Activated CD8-positive, alpha-beta memory T cell treated with anti-CD3 and anti-CD28 coated beads, Interleukin-2, amount 10 ng/mL, durations not matched to agents 7 days and 5 days (primary cell): Measurements from ENCODE around the gene QSER1. TPM values are rescaled to one million over a fixed set of nuclear protein-coding genes. Genes with fewer than 3 reads are reported as not detected.
"Not testable (repeated sequence)": the region's sequence is repeated elsewhere in the genome, so short reads cannot be mapped to it uniquely, and the experiment has no call there.

Experiments
- ATAC-seq: fragments of 150-1000 bp; cut with Tn5 transposase; one replicate; pipeline ENCODE4 v1.10.0; 2021; ENCODE audit warnings: moderate library complexity
- CTCF ChIA-PET: fragments of 350-600 bp; sonication (Branson Sonifier 250); formaldehyde crosslinking; loops from one replicate; lab custom pipeline; 2021; ENCODE audit warnings: antibody characterized with exemption; lab: Charles Lee
- DNase-seq: peaks from one replicate; pipeline ENCODE4 v3.0.0-alpha.2; 2020
- H3K27ac Mint-ChIP-seq: one replicate; pipeline ENCODE4 v1.8.0; 2021; ENCODE audit warnings: mild to moderate bottlenecking, mixed read lengths
- H3K27me3 Mint-ChIP-seq: one replicate; pipeline ENCODE4 v1.8.0; 2021; ENCODE audit warnings: mixed read lengths
- H3K36me3 Mint-ChIP-seq: one replicate; pipeline ENCODE4 v1.8.0; 2021; ENCODE audit warnings: mild to moderate bottlenecking, mixed read lengths
- H3K4me1 Mint-ChIP-seq: one replicate; pipeline ENCODE4 v1.8.0; 2021; ENCODE audit warnings: mixed read lengths
- H3K4me3 Mint-ChIP-seq: one replicate; pipeline ENCODE4 v1.8.0; 2021; ENCODE audit warnings: mild to moderate bottlenecking, moderate library complexity, mixed read lengths
- H3K9me3 Mint-ChIP-seq: one replicate; pipeline ENCODE4 v1.8.0; 2022; ENCODE audit warnings: low read depth, mixed read lengths
- total RNA-seq, 2 experiments: library from RNA; stranded (reverse); gene quantifications; one replicate each; pipeline ENCODE4 v1.2.3, GENCODE V29; 2021

QSER1 gene
- total RNA-seq, 2 experiments from 2014 or later, result 8.0 to 11.6 TPM

DNA sequence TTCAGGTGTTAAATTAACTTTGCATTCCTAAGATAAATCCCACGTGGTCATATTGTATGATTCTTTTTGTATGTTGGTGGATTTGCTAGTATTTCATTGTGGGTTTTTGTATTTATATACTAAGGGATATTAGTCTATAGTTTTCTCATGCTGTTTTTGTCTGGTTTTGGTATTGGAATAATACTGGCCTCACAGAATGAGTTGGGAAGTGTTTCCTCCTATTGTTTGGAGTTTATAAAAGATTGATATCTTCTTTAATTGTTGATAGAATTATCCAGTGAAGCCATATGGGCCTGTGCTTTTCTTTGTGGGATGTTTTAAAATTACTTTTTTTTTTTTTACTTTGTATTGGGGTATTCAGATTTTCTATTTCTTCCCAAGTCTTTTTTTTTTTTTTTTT, 59.8 kb downstream of the QSER1 start:
- Mint-ChIP-seq H3K4me1 (peaks cover 2% of the 10 kb centered on the region), H3K36me3 (peaks cover 12% of the 10 kb centered on the region), H3K27me3 (no peaks in the 10 kb centered on the region), H3K9me3 (peaks cover 6% of the 10 kb centered on the region), H3K4me3 (no peak overlapping the region), H3K27ac (no peak overlapping the region)
- no peak for DNase-seq
- no peak for ATAC-seq
- CTCF ChIA-PET, result no interaction called here

DNA sequence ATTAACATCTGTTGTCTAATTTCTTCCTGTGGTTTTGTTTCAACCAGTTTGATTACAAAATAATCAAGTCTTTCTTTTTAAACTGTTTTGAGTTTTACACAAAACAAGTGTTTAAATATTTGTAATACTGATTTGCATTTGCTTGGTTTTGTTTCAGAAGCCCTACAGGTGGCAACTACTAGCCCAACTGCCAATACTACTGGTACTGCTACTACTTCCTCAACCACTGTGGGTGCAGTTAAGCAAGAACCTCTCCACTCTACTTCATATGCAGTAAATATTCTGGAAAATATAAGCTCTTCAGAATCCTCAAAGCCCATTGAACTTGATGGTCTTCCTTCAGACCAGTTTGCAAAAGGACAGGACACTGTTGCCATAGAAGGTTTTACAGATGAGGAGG, 61.1 kb downstream of the QSER1 start:
- DNase-seq (no peak), ATAC-seq (no peak)
- CTCF ChIA-PET, result interaction anchor here (0.7 kb wide), 1 partner anchor 112 kb away, joined by 3 read pairs; no protein-coding TSS in a partner anchor
- no peak overlapping the region for H3K4me3 Mint-ChIP-seq
- no peak overlapping the region for H3K27ac Mint-ChIP-seq
- peaks cover 2% of the 10 kb centered on the region for H3K9me3 Mint-ChIP-seq
- H3K4me1 Mint-ChIP-seq, result no peaks in the 10 kb centered on the region
- H3K36me3 Mint-ChIP-seq, result peaks cover 5% of the 10 kb centered on the region
- H3K27me3 Mint-ChIP-seq, result no peaks in the 10 kb centered on the region

DNA sequence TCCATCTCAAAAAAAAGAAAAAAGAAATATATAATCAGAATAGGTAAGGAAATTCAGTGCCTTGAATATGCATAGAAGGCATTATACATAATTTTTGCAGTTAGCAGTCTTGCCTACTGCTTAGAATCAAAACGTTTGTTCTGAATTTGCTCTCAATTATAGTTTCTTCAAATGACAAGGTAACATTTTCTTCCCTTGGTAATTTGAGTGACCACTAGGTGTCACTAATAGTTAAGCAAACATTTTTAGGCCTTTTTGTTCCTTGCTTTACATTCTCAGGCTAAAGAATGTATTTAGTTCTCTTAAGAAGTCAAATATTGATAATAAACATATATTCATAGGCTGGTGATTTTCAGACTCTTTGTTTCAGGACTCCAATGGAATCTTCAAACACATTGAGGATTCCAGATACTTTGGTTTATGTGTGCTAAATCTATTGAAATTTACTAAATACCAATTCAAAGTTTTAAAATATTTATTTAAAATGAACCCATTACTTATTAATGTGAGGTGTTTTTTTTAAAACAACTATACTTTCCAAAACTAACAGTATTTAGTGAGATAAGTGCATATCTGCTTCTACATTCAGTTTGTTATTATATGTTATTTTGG, 68.0 kb downstream of the QSER1 start:
- H3K27me3 Mint-ChIP-seq, result no peaks in the 10 kb centered on the region
- H3K4me1 Mint-ChIP-seq, result peaks cover 10% of the 10 kb centered on the region
- H3K36me3 Mint-ChIP-seq, result peaks cover 14% of the 10 kb centered on the region
- no peak overlapping the region for H3K4me3 Mint-ChIP-seq
- no peaks in the 10 kb centered on the region for H3K9me3 Mint-ChIP-seq
- CTCF ChIA-PET, result interaction anchor here (0.9 to 6.9 kb wide), 4 partner anchors 22 to 192 kb away, joined by 4 to 70 read pairs (median 4); no protein-coding TSS in a partner anchor
- no peak overlapping the region for H3K27ac Mint-ChIP-seq
- DNase-seq, result no peak
- ATAC-seq, result peak; percentile 49

DNA sequence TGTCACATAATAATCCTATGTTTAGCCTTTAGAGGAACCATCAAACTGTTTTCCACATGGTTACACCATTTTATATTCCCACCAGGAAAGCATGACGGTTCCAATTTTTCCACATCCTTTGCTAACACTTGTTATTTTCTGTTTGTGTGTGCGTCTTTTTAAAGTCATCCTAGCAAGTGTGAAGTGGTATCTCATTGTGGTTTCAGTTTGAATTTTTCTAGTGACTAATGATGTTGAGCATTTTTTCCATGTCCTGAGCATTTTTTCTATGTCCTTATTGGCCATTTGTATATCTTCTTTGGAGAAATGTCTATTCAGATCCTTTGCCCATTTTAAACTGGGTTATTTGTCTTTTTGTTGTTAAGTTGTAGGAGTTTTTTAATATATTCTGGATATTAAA, 69.4 kb downstream of the QSER1 start:
- no peak for DNase-seq
- Mint-ChIP-seq H3K36me3 (peaks cover 16% of the 10 kb centered on the region), H3K4me1 (peaks cover 15% of the 10 kb centered on the region), H3K9me3 (no peaks in the 10 kb centered on the region), H3K27ac (no peak overlapping the region), H3K4me3 (no peak overlapping the region), H3K27me3 (no peaks in the 10 kb centered on the region)
- CTCF ChIA-PET, result interaction anchor here (1.0 to 6.9 kb wide), 2 partner anchors 103 to 191 kb away, joined by 4 to 70 read pairs; no protein-coding TSS in a partner anchor
- ATAC-seq, result no peak

DNA sequence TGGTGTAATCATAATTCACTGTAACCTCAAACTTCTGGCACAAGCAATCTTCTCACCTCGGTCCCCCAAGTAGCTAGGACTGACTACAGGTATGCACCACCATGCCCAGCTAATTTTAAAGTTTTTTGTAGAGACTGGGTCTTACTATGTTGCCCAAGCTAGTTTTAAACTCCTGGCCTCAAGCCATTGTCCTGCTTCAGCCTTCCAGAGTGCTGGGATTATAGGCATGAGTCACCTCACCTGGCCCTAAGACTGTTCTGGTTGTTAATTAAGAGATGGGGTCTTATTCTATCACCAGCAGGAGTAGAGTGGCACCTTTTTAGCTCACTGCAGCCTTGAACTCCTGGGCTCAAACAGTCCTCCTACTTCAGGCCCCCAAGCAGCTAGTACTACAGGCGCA, 71.1 kb downstream of the QSER1 start:
- H3K27me3 Mint-ChIP-seq, result no peaks in the 10 kb centered on the region
- no peak overlapping the region for H3K4me3 Mint-ChIP-seq
- H3K36me3 Mint-ChIP-seq, result peaks cover 16% of the 10 kb centered on the region
- DNase-seq, result no peak
- no peak overlapping the region for H3K27ac Mint-ChIP-seq
- peaks cover 15% of the 10 kb centered on the region for H3K4me1 Mint-ChIP-seq
- H3K9me3 Mint-ChIP-seq, result no peaks in the 10 kb centered on the region
- CTCF ChIA-PET, result interaction anchor here (0.6 to 6.9 kb wide), 3 partner anchors 76 to 110 kb away, joined by 3 to 70 read pairs (median 4); partner anchors contain the start of gene TCP11L1
- ATAC-seq, result no peak

DNA sequence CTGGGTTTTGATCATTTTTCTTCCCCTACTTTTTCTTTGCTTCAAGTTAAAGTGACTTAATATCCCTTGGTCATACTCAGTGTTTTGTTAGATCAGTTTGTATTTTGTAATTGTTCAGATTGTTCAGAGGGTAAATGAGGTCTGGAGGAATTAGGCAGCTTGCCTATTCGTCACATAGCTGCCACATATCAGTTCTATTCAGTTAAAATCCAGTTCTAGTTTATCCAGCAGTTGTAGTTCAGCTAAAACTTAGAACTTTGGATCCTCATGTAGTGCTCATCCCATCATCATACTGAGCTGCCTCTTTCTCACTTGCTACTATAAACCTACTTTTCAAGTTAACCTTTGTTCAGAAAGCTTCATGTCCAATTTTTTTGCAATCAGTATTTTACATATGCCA, 75.9 kb downstream of the QSER1 start:
- Mint-ChIP-seq H3K36me3 (peaks cover 7% of the 10 kb centered on the region), H3K4me1 (peaks cover 5% of the 10 kb centered on the region), H3K9me3 (no peaks in the 10 kb centered on the region), H3K27me3 (no peaks in the 10 kb centered on the region), H3K27ac (no peak overlapping the region), H3K4me3 (no peak overlapping the region)
- no peak for DNase-seq
- CTCF ChIA-PET, result interaction anchor here (0.5 to 4.7 kb wide), 4 partner anchors 9 to 97 kb away, joined by 4 to 27 read pairs (median 4); partner anchors contain the start of gene DEPDC7
- no peak for ATAC-seq

DNA sequence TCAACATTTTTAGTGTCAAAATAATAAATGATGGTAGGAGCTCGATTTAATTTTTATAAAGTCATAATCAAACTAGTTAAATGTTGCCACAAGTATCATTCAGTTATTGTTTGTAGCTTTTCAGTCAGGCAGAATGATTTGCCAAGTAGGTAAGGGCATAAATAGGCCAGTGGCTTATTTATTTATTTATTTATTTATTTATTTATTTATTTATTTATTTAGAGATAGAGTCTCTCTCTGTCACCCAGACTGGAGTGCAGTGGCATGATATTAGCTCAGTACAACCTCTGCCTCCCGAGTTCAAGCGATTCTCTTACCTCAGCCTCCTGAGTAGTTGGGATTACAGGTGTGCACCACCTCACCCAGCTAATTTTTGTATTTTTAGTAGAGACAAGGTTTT, 79.6 kb downstream of the QSER1 start:
- H3K4me1 Mint-ChIP-seq, H3K27ac Mint-ChIP-seq, H3K36me3 Mint-ChIP-seq, DNase-seq, H3K27me3 Mint-ChIP-seq, ATAC-seq, H3K4me3 Mint-ChIP-seq, H3K9me3 Mint-ChIP-seq: not testable (repeated sequence)
- CTCF ChIA-PET, result interaction anchor here (2.4 kb wide), 1 partner anchor 93 kb away, joined by 10 read pairs; no protein-coding TSS in a partner anchor

DNA sequence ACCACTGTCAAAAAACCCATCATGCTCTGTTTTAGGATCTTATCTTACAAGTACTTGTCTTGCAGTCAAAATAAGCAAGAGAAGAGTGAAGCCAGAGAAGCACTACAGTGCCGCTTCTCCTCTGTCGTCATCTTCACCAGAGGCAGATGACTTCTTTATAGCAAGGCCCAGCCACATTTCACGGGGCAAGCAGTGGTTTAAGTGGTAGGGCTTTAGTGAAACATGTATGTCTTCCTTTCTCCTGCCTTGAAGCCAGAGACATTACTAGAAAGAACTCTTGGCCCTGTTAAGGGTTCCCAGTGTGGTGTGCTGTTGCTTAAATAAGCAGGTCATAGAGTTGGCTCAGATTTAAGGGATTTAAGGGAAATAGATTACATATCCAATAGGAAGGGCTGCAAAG, 80.2 kb downstream of the QSER1 start:
- no peaks in the 10 kb centered on the region for H3K4me1 Mint-ChIP-seq
- H3K4me3 Mint-ChIP-seq, result no peak overlapping the region
- no peak for DNase-seq
- H3K9me3 Mint-ChIP-seq, result no peaks in the 10 kb centered on the region
- no peaks in the 10 kb centered on the region for H3K27me3 Mint-ChIP-seq
- no peak for ATAC-seq
- CTCF ChIA-PET, result interaction anchor here (1.1 to 2.4 kb wide), 2 partner anchors 8 to 93 kb away, joined by 3 to 10 read pairs; no protein-coding TSS in a partner anchor
- no peak overlapping the region for H3K27ac Mint-ChIP-seq
- peaks cover 11% of the 10 kb centered on the region for H3K36me3 Mint-ChIP-seq

DNA sequence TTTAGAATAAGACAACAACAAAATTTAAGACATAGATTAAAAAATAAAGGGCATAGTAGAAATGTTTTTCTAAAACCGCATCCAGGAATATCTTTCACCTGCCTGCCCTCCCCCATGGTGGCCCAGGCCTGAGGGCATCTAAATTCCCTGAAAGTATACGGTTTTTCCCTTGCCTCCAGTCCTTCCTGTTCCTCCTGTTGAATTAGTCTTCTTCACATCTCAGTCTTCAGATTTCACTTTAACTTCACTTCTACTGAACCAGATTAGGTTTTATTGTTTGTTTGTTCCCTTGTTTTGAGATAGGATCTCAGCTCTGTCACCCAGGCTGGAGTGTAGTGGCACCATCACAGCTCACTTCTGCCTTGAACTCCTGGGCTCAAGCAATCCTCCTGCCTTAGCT, 90.0 kb downstream of the QSER1 start:
- CTCF ChIA-PET, result interaction anchor here (1.6 kb wide), 1 partner anchor 21 kb away, joined by 4 read pairs; no protein-coding TSS in a partner anchor
- no peak for DNase-seq
- no peaks in the 10 kb centered on the region for H3K4me1 Mint-ChIP-seq
- H3K4me3 Mint-ChIP-seq, result no peak overlapping the region
- H3K27ac Mint-ChIP-seq, result no peak overlapping the region
- peaks cover 3% of the 10 kb centered on the region for H3K36me3 Mint-ChIP-seq
- no peaks in the 10 kb centered on the region for H3K9me3 Mint-ChIP-seq
- no peak for ATAC-seq
- no peaks in the 10 kb centered on the region for H3K27me3 Mint-ChIP-seq

DNA sequence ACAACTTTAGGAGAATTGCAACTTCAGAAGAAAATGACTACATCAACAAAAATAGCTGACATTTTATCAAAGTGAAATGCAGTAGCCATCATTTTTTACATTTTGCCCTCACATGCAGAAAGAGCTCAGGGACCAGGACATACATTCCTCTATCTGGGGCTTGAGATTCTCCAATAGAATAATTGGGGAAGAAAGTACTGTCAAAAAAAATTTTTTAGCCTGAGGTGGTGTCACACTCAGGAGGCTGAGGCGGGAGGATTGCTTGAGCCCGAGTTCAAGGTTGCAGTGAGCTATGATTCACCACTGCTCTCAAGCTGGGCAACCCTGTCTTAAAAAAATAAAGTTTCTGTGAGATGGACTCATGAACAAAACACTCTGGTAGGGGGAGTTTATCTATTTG, 90.9 kb downstream of the QSER1 start:
- Mint-ChIP-seq H3K4me1 (no peaks in the 10 kb centered on the region), H3K36me3 (peaks cover 2% of the 10 kb centered on the region)
- CTCF ChIA-PET, result interaction anchor here (1.6 kb wide), 1 partner anchor 22 kb away, joined by 4 read pairs; no protein-coding TSS in a partner anchor

DNA sequence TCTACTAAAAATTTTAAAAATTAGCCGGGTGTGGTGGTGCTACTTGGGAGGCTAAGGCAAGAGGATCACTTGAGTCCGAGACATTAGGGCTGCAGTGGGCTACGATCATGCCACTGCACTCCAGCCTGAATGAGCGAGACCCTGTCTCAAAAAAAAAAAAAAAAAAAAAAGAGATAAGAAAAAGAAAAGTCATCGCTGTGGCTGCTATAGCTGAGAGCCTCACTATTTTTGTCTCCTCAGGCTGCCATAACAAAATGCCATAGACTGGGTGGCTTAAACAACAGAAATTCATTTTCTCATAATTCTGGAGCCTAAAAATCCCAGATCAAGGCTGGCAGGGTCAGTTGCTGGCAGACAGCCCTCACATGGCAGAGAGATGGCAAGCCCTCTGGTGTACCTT, 93.0 kb downstream of the QSER1 start:
- Mint-ChIP-seq H3K36me3 (no peaks in the 10 kb centered on the region), H3K4me1 (no peaks in the 10 kb centered on the region), H3K4me3 (no peak overlapping the region), H3K27ac (no peak overlapping the region), H3K27me3 (no peaks in the 10 kb centered on the region), H3K9me3 (no peaks in the 10 kb centered on the region)
- ATAC-seq, result no peak
- DNase-seq, result no peak
- CTCF ChIA-PET, result no interaction called here

More for the DNA sequence above, 90.9 kb downstream of the QSER1 start:
- ATAC-seq (no peak), DNase-seq (no peak)
- no peaks in the 10 kb centered on the region for H3K27me3 Mint-ChIP-seq
- H3K4me3 Mint-ChIP-seq, result no peak overlapping the region
- H3K27ac Mint-ChIP-seq, result no peak overlapping the region
- no peaks in the 10 kb centered on the region for H3K9me3 Mint-ChIP-seq

DNA sequence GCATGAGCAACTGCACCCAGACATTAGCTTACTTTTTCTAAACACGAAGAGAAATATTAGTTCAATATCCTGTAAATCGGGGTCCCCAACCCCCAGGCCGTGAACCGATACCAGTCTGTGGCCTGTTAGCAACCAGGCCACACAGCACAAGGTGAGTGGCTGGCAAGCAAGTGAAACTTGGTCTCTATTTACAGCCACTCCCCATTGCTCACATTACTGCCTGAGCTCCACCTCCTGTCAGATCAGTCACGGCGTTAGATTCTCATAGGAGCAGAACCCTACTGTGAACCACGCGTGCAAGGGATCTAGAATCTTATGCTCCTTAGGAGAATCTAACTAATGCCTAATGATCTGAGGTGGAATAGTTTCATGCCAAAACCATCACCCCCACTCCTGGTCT, 95.2 kb downstream of the QSER1 start:
- Mint-ChIP-seq H3K4me1 (no peaks in the 10 kb centered on the region), H3K4me3 (no peak overlapping the region), H3K9me3 (peaks cover 3% of the 10 kb centered on the region), H3K27ac (no peak overlapping the region), H3K36me3 (no peaks in the 10 kb centered on the region), H3K27me3 (peaks cover 3% of the 10 kb centered on the region)
- DNase-seq (no peak), ATAC-seq (no peak)
- CTCF ChIA-PET, result interaction anchor here (0.7 kb wide), 1 partner anchor 11 kb away, joined by 3 read pairs; no protein-coding TSS in a partner anchor

DNA sequence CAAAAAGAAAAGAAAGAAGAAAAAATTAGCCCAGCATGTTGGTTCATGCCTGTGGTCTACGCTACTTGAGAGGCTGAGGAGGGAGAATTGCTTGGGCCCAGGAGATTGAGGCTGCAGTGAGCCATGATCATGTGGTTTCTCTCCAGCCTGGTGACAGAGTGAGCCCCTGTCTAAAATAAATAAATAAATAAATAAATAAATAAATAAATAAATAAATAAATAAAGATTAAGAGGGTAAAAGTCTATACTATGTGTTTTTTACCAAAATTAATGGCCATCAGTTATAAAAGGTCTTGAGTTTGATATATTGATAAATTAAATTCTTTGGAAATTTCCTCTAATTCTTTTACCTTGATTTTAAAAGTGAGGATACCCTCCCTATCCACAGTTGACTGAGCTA, 97.9 kb downstream of the QSER1 start:
- ATAC-seq, result no peak
- peaks cover 3% of the 10 kb centered on the region for H3K9me3 Mint-ChIP-seq

DNA sequence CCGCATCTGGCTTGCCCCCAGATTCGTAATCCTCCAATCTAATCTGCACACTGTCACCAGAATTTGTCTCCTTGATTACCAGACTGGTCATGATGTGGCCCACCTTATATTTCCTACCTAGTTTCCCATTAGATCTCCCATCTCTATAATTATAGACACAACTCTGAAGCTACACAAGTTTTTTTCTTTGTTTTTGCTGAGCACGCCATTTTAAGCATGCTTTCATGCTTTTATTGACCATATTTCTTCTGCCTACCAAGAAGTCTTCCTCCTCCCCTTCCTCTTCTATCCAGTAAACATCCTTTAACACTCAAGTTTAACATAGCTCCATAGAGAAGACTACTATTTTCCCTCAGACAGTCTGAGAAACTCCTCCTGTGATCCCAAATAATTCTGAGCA, 98.8 kb downstream of the QSER1 start:
- ATAC-seq, result no peak
- H3K4me3 Mint-ChIP-seq, result no peak overlapping the region

More for the DNA sequence above, 97.9 kb downstream of the QSER1 start:
- Mint-ChIP-seq H3K27ac (no peak overlapping the region), H3K36me3 (no peaks in the 10 kb centered on the region), H3K4me1 (no peaks in the 10 kb centered on the region), H3K4me3 (no peak overlapping the region), H3K27me3 (peaks cover 19% of the 10 kb centered on the region)
- DNase-seq, result no peak
- CTCF ChIA-PET, result no interaction called here

More for the DNA sequence above, 98.8 kb downstream of the QSER1 start:
- H3K27ac Mint-ChIP-seq, result no peak overlapping the region
- peaks cover 28% of the 10 kb centered on the region for H3K27me3 Mint-ChIP-seq
- H3K9me3 Mint-ChIP-seq, result peaks cover 3% of the 10 kb centered on the region
- H3K4me1 Mint-ChIP-seq, result no peaks in the 10 kb centered on the region
- H3K36me3 Mint-ChIP-seq, result no peaks in the 10 kb centered on the region
- DNase-seq, result no peak
- CTCF ChIA-PET, result no interaction called here
